NCI-H526 treated with DMSO at 0.1 percent for 48 hours (cell line): Measurements from ENCODE around the gene UBA52.

ENCODE experiments used
- DNase-seq: peaks from one replicate; lab custom pipeline; 2025; lab: John Stamatoyannopoulos, UW

The UBA52 gene

DNA sequence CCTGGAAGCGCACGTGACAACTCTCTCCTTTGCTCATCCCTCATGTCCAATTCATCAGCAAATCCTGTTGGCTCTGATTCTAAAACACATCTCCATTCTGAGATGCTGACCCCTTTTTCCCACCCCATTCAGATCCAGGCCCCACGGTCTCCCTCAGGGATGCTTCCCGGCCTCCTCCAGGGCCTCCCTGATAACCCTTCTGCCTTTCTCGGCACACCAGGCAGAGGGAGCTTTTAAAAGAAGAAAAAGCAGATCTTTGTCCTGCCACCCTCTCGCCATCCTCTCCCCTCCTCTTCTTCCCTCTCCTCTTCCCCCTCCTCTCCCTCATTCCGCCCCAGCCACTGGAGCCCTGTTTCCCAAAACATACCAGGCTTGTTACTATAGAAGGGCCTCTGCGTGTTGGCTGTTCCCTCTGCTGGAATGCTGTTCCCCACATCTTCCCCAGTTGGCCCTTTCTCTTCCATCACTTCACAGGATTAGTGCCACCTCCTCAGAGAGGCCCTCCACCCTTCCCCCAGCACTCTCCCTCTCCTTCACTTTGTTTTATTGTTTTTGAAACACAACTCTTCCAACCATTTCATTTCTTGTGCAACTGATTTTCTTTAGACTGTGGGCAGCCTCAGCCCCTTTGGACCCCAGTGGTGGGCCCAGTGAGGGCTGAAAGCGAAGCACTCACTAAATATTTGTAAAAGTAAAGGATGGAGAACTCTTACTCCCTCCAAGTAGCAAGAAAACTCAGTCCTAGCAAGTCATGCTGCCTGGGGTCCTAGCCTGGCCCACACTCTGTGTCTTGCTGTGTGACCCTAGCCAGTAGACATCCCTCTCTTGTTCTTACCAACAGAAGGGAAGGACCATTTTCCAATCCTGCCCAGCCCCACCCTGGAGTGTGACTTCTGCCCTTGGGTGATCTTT is 37.4 kb downstream of the UBA52 start:
- DNase-seq = no peak

DNA sequence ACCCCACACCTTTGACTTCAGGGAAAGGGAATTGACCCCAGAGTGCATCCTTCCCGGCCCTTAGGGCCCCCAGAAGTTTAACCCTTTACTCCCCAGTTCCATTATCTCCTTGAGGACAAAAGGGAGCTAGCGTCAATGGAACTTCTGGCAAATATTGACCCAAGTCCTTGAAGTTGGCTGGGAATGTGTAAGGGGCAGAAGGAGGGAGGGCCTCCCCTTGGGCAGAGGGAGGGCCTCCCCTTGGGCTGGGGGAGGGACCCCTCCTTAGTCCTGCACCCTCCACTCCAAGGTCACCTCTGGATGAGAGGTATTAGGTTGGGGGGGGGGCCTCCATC is 38.0 kb downstream of the UBA52 start:
- DNase-seq = no peak

DNA sequence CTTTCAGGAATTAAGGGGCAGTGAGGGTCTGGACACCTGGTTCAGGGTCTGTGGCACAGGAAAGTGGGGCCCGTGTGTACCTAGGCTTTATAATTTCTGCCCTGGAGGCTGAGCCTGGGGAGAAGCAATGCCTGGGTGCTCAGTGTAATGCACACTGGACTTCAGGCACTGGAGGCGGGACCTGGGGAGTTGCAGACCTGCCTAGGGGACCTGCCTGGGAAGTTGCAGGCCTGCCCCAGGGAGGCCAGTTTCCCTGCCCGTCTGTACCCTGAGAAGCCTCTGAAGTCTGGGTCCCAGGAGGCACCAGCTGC is 38.5 kb downstream of the UBA52 start:
- DNase-seq = no peak

DNA sequence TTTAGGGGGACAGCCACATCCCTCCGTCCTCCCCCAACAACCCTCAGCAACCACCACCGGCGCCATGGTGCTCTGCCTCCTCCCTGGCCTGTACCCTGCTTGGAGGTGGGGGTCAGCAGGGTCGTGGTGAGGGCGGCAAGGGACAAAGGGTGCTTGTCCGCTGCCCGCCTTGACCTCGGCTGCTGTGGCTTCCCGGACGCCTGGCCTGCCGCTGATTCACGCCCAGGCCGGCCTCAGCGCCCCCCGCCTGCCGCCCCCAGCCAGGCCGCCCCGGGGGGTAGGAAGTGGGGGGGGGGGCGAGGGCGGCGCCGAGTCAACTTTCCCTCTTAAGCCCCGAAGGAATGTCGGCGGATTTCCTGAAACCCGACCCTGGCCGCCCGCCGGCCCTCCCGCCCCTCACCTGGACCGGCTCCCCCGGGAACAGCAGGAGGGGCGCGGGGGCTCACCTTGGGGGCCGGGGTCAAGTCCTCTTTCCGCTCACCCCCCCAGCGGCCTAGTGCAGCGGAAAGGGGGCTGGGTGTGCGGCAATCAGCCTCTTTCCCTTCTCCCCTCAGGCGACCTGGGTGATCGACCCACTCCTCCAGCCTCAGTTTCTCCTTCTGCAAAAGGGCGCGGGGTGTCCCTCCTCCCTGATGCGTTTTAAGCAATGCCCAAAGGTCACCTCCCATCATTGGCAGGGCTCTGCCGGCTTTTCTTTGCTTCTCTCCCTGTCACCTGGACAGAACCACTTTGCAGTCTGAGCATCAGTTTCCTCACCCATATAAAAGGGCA is 39.1 kb downstream of the UBA52 start:
- DNase-seq = no peak

GRCh38 chr19:18611327-18612050 is 39.8 kb downstream of the UBA52 start:
- DNase-seq = no peak

DNA sequence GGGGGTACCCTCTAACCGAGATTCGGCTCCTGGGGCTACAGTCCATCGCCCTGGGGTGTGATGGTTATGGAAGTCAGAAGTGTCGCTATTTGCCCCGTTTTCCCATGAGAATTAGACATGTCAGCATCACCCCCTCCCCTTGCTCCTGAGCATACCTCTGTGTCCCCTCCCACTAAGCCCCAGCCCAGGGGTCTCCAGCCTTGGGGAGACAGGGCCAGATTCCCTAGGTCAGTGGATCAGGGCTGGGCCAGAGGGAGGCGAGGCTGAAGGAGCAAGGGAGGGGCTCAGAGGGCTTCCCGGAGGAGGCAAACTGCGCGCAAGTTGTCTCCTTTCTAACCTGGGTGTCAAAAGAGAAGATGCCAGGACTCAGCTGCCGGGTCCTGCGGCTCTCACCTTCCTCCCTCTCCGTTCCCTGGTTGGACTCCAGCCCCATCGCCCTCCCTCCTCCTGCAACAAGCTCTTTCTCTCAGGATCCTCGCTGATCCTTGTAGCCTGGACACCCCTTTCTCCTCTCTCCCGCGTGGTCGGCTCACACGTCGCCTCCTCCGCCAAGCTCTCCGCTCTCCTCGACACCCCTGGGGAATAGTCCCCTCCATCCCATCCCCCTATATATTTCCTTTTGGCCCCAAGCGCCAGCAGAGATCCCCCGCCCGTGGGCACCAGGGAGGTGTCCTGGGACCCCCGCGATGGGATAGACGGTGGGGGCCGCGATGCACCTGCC is 40.6 kb downstream of the UBA52 start:
- DNase-seq = no peak

- DNase-seq = no peak
Measured at GRCh38 chr19:18612772-18613588, 41.3 kb downstream of the UBA52 start, which contains the start of gene TMEM59L. Gene TMEM59L (plus strand): TSS chr19:18612870. CDS start chr19:18612959, 89 bp downstream.

DNA sequence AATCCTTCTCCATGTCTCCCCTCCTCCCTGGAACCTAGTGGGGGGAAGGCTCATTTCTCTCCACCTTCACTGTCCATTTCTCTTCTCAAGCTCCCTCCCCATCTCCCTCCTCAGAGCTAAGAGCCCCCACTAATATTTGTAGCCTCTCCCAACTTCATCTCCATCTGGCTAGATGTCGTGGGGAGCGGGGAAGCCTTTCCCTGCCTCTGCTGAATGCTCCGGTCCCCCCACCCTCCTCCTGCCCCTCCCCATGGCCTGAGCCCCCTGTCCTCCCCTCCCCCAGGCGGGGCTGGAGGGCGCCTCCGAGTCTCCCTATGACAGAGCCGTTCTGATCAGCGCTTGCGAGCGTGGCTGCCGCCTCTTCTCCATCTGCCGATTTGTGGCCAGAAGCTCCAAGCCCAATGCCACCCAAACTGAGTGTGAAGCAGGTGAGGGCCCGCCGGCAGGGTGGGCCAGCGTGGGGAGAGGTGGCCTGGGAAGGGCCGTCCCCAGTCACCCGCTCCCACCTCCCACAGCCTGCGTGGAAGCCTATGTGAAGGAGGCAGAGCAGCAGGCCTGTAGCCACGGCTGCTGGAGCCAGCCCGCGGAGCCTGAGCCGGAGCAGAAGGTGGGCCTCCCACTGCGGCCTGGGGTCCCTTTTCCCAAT is 42.1 kb downstream of the UBA52 start:
- DNase-seq = no peak

DNA sequence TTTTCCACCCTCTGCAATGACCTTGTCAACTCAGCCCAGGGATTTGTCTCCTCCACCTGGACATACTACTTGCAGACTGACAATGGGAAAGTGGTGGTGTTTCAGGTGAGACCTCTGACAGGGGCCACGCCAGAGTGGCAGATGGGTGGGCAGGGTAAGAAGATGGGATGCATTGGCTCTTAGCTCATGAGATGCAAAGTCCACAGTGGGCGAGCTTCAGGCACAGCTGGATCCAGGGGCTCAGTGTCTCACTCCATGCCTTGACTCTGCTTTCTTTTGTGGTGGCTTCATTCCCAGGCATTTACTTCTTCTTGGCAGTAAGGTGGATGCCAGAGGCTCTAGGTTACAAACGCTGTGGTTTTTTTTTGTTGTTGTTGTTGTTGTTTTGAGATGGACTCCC is 44.4 kb downstream of the UBA52 start:
- DNase-seq = no peak

- DNase-seq = no peak
Measured at GRCh38 chr19:18617562-18617961, 45.9 kb downstream of the UBA52 start.

GRCh38 chr19:18618236-18618635 is 46.6 kb downstream of the UBA52 start:
- DNase-seq = no peak

DNA sequence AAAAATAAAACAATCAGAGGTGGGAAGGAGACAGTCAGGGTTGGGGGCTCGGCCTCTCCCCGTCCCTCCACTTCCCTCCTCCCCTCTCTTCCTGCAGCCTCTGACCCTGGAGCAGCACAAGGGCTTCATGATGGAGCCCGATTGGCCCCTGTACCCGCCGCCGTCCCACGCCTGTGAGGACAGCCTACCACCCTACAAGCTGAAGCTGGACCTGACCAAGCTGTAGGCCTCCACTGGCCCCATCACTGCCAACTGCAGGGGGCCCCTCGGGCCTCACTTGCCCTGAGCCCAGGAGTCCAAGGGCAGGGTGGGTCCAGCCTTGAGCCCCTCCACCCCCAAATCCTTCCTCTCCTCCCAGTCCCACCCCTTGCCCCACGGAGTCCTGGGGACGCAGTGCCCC is 48.7 kb downstream of the UBA52 start:
- no peak for DNase-seq

DNA sequence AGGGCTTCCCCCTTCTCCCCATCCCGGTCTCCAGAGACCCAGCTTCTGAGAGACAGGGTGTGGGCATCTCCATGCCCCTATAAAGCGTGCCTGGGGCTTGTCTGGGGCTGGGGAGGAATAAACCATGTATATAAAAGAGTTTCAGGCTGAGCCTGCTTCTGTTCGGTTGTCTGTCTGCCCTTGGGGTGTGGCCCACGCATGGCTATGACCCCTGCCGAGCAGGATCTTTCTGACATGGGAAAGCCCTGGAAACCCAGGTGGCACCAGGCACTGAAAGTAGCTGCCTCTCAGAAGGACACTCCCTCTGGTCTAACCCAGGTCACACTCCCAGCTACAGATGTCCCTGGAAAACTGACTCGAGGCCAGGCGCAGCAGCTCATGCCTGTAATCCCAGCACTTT is 49.2 kb downstream of the UBA52 start:
- no peak for DNase-seq

DNA sequence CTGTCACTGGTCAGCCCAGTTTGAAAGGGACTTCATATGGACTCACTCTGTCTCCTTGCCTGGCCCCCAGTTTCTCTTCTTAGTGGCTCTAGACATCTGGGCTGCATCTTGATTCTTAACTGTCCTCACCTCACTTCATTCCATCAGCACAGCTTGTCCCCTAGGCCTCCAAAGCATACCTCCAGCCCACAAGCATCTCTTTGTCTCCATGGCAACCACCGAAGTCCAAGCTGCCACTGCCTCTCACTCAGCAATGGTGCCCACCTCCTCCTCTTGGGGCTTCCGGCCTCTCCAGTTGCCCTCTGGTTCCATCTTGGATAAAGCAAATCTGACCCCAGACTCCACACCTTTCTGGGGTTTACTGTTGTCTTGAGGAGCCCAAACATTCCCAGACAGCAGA is 55.2 kb downstream of the UBA52 start:
- DNase-seq = no peak
